AG09319 (cell line): ENCODE results near the gene RBM3.
"Not testable (repeated sequence)": the region's sequence is repeated elsewhere in the genome, so short reads cannot be mapped to it uniquely, and the experiment has no call there.

Experiments
- DNase-seq: peaks from one replicate; pipeline ENCODE4 v3.0.0-alpha.2; 2010; ENCODE audit warnings: low read depth; ENCODE audit errors: extremely low read depth
- TF ChIP-seq, protein P1 (sequence below): IDR thresholded peaks from 2 replicates; pipeline ENCODE4 v1.5.1; 2011; ENCODE audit warnings: low read depth, mild to moderate bottlenecking, inconsistent platforms, low read length, moderate library complexity

Gene RBM3

DNA sequence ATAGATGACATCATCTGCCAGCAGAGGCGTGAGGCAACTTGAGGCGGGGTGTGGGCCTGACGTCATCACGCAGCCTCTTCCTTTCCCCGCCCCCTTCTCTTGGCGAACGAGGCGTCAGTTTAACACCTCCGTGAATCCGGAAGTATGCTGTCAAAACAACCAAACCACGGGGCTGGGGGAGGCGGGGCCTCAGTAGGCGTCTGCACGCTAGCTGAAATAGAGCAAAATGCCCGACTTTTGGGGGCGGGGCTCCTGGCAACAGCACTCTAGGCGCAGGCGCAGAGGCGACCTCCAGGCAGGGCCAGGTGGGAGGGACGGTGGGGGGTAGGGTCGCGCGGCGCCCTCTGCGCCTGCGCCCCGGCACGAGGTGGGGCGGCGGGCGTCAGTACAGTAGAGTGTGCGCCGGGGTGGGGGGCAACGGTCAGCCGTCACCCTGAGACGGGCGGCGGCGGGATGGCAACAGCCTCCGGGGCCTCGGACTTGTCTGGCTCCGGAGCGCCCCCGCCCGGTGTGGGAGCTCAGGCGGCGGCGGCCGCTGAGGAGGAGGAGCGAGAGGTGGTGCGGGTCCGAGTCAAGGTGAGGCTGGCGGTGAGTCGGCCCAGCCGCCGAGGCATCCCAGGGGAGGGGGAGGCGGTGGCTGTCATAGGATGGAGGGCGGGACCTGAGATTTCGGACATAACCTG lies 34.8 kb upstream of the RBM3 start, which contains the start of gene TBC1D25:
Gene TBC1D25, plus strand, starts transcription at position 370 of the 683 bp plus-strand sequence. Its CDS starts 84 bp downstream, at position 454.
- DNase-seq = peak; percentile 91
- TF ChIP-seq, protein P1, sequence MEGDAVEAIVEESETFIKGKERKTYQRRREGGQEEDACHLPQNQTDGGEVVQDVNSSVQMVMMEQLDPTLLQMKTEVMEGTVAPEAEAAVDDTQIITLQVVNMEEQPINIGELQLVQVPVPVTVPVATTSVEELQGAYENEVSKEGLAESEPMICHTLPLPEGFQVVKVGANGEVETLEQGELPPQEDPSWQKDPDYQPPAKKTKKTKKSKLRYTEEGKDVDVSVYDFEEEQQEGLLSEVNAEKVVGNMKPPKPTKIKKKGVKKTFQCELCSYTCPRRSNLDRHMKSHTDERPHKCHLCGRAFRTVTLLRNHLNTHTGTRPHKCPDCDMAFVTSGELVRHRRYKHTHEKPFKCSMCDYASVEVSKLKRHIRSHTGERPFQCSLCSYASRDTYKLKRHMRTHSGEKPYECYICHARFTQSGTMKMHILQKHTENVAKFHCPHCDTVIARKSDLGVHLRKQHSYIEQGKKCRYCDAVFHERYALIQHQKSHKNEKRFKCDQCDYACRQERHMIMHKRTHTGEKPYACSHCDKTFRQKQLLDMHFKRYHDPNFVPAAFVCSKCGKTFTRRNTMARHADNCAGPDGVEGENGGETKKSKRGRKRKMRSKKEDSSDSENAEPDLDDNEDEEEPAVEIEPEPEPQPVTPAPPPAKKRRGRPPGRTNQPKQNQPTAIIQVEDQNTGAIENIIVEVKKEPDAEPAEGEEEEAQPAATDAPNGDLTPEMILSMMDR = peak; percentile 30

DNA sequence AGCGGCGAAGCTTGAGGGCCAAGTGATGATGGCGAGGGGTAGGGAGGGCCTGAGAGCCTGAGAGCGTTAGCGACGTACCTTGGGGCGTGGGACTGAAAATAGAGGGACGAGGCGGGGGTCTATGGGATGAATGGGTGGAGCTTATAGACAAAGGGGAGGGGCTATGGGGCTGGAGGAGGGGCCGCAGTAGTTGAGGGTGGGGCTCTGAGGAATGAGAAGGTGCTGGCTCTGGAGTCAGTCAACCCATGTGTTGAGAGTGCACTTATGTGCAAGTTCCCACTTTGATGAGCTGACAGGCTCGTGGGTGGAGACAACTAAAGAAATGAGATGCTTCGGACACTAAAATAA lies 34.3 kb upstream of the RBM3 start:
- TF ChIP-seq, protein P1 = no peak
- DNase-seq = no peak

DNA sequence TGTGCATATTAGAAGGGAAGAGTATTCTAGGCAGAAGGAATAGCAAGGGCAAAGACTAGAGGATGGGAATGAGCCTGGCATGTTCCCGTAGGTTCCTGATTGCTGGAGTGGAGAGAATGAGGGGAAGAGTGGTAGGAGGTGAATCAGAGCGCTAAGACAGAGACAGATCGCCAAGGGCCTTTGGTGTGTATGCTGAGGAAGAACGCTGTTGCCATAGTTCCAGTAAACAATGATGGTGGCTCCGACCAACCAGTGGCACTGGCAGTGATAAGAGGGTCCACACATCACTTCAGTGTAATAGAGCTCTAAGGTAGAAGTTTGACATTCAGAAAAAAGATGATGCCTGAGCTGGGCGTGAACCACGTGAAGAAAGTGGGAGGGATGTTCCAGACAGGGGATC lies 33.8 kb upstream of the RBM3 start:
- TF ChIP-seq, protein P1 = no peak
- no peak for DNase-seq

DNA sequence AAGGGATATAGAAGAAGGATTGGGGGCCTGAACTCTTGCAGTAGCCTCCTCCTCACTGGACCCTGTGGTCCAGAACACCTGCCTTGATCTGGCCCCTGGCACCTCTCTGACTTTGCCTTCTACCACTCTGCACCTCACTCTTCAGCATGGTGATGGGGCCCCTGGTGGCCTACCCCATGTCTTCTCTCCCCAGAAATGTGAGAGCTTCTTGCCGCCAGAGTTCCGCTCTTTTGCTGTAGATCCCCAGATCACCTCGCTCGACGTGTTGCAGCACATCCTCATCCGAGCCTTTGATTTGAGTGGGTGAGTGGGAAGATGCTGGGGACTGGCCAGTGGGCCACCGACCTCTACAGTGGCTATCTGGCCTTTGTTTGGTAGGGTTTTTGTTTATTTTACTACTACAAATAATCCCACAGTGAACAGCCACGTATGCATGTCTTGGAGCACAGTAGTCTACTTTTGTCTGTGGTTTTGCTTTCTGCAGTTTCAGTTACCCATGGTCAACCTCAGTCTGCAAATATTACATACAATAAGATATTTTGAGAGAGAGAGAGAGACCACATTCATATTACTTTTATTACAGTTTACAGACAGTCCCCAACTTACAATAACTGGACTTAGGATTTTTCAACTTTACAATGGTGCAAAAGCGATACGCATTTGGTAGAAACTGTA lies 33.0 kb upstream of the RBM3 start:
- TF ChIP-seq, protein P1 = no peak
- no peak for DNase-seq

DNA sequence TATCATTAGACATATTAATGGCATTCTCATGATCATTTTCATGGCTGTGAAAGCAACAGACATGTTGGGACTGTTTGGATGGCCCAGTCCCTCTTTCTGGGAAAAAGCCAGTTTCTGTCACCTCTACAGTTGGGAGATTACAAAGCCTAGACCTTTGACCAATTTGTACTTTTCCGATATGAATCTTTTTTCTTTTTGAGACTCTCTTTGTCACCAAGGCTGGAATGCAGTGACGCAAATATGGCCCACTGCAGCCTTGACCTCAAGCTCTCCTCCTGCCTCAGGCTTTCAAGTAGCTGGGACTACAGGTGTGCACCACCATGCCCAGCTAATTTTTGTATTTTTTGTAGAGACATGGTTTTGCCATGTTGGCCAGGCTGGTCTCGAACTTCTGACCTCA lies 25.4 kb upstream of the RBM3 start:
- no peak for DNase-seq
- TF ChIP-seq, protein P1 = no peak

DNA sequence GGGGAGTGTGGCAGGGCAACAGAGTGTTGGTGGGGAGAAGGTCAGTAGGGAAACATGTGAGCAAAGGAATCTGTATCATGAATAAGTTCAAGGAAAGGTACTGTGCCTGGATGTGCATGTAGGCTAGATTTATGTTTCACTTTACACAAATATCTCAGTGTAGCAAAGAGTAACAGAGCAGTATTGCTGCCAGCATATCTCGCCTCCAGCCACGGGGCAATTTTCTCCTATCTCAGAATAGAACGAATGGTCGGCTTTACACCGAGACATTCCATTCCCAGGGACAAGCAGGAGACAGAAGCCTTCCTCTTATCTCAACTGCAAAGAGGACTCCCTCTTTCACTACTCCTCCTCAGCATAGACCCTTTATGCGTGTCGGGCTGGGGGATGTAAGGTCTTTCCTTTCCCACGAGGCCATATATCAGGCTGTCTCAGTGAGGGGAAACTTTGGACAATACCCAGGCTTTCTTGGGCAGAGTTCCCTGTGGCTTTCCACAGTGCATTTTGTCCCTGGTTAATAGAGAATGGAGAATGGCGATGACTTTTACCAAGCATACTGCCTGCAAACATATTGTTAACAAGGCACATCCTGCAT lies 18.5 kb upstream of the RBM3 start:
- not testable (repeated sequence) for DNase-seq

DNA sequence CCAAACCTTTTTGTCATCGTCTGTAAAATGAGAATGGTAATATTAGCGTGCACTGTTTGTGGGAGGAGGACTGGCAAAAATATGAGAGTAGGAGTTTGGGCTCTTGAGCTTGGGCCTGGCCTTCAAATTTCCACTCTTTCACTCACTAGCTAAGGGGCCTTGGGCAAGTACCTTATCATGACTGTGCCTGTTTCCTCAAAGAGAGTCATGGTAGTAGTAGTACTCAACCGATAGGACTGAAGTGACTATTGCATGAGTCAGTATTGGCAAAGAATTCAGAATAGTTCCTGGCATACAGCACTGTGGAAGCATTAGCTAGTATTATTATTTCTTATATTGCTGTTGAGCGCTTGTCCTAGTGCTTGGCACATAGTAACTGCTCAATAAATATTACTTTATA lies 16.0 kb upstream of the RBM3 start:
- TF ChIP-seq, protein P1 = no peak
- DNase-seq = no peak
